Epithelial cell of alveolus of lung (primary cell): ENCODE results near the gene CHFR. TPM values are rescaled to one million over a fixed set of nuclear protein-coding genes. Genes with fewer than 3 reads are reported as not detected.

Experiments
- total RNA-seq: library from RNA; depleted of rRNA; stranded (reverse); fragments of >200 nt; gene quantifications from 2 replicates; pipeline ENCODE4 v1.2.1, GENCODE V29; 2015

CHFR gene
- 22.5 and 31.2 TPM in 2 replicates for total RNA-seq

GRCh38 chr12:132887513-132888351 lies at the start of gene CHFR:
Gene CHFR (minus strand): TSS chr12:132887605. CDS start chr12:132887328, 277 bp downstream.

GRCh38 chr12:132828706-132829534 lies 58.5 kb downstream of the CHFR start, which contains the start of gene GOLGA3:
Gene GOLGA3 (minus strand): TSS chr12:132828869. CDS start chr12:132822128, 6,741 bp downstream.

Other genes with a start within 250 kb of the CHFR start
- gene POLE, start 200.3 kb downstream of the CHFR start, total RNA-seq, result 11.6 and 15.4 TPM in 2 replicates
- gene PXMP2, start 200.0 kb downstream of the CHFR start, total RNA-seq, result 27.5 and 38.0 TPM in 2 replicates
- 22.4 and 33.9 TPM in 2 replicates for gene PGAM5, start 176.8 kb downstream of the CHFR start, total RNA-seq
- gene ANKLE2, start 125.8 kb downstream of the CHFR start, total RNA-seq, result 31.9 and 55.9 TPM in 2 replicates
- gene GOLGA3, start 58.7 kb downstream of the CHFR start, total RNA-seq, result 67.6 and 69.6 TPM in 2 replicates
- gene ZNF605, start 68.7 kb upstream of the CHFR start, total RNA-seq, result 1.8 and 7.9 TPM in 2 replicates
- gene ZNF26, start 98.8 kb upstream of the CHFR start, total RNA-seq, result 3.4 and 17.8 TPM in 2 replicates
- 6.2 and 23.1 TPM in 2 replicates for gene ZNF84, start 149.9 kb upstream of the CHFR start, total RNA-seq
- 12.0 and 13.7 TPM in 2 replicates for gene ZNF140, start 193.3 kb upstream of the CHFR start, total RNA-seq
- gene ZNF891, start 242.7 kb upstream of the CHFR start, total RNA-seq, result 0.39 and 1.6 TPM in 2 replicates
- gene ZNF10, start 243.0 kb upstream of the CHFR start, total RNA-seq, result 5.6 and 18.4 TPM in 2 replicates